NCI-H510A treated with DMSO at 0.1 percent for 48 hours (cell line): ENCODE data around the gene NELL2.

Experiments
- DNase-seq: peaks from one replicate; lab custom pipeline; 2025; lab: John Stamatoyannopoulos, UW

NELL2 gene

DNA sequence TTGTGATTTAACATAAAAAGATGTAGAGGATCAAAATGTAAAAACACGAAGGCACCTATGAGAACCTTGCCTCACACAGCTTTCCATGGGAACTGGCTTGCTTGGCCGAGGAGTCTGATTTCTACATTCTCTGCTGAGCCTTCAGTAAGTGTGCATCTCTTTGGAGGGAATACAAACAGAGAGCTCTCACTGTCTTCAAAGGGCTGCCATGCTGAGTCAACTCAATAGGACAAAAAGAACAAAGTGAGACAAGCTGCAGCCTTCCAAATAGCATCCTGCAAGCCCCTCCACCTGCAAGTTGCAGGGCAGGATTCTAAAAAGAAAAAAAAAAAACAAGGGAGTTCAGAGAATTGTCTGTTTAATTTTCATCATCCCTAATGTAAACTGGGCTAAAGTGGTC, 411.9 kb downstream of the NELL2 start:
- DNase-seq: no peak

DNA sequence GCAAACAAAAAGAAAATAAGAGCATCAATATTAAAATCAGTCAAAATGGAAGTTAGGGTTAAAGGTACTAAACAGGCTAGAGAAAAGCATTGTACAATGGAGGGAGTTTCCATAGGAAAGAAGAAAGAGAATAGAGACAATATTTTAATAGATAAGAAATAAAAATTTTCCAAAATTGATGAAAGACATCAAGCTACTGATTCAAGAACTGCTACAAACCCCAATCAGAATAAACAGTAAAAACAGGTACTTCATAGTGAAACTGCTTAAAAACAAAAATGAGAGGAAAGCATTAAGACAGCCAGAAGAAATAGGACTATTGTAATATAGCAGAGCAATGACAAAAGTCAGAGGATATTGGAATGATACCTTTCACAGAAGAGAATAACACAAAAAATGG, 413.4 kb downstream of the NELL2 start:
- DNase-seq: no peak

DNA sequence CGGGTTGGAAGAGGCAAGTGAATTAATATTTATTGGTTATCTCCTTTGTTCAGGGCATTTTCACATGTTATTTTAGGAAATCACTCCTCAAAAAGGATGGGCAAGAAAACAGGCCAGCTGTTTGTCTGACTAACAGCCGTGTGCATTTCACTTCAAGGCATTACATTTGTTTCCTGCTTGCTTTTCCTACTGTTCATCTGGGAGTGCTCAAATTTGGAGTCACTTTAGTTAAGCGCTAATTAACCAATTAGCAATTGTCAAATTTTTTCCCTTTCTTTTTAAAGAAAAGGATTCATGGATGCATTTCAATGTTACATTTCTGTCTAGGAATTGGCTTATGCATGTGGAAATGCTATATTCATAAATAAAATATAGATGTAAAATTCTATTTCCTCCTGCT, 415.9 kb downstream of the NELL2 start:
- DNase-seq: no peak

DNA sequence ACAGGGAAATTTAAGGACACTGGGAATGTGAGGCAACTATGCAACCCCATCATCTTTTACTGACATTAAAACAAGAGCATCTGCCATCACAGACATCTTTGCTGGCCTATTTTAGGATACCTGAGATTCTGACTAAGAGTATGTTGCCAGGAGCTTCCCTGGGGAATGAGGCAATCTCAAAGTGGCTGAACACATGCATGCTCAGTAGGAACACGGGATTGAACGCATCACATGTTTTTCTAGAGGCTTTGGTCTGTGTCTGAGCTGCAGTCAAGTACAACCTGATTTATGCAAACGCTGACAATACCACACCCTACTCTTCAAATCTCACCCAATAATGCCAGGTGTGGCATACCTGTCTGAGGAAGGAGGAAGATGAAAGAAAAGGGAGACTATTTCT, 416.5 kb downstream of the NELL2 start:
- DNase-seq: peak; percentile 54
